ENCODE data around the gene C11orf24.
"Not testable (repeated sequence)": the region's sequence is repeated elsewhere in the genome, so short reads cannot be mapped to it uniquely, and the experiment has no call there.

C11orf24 gene

DNA sequence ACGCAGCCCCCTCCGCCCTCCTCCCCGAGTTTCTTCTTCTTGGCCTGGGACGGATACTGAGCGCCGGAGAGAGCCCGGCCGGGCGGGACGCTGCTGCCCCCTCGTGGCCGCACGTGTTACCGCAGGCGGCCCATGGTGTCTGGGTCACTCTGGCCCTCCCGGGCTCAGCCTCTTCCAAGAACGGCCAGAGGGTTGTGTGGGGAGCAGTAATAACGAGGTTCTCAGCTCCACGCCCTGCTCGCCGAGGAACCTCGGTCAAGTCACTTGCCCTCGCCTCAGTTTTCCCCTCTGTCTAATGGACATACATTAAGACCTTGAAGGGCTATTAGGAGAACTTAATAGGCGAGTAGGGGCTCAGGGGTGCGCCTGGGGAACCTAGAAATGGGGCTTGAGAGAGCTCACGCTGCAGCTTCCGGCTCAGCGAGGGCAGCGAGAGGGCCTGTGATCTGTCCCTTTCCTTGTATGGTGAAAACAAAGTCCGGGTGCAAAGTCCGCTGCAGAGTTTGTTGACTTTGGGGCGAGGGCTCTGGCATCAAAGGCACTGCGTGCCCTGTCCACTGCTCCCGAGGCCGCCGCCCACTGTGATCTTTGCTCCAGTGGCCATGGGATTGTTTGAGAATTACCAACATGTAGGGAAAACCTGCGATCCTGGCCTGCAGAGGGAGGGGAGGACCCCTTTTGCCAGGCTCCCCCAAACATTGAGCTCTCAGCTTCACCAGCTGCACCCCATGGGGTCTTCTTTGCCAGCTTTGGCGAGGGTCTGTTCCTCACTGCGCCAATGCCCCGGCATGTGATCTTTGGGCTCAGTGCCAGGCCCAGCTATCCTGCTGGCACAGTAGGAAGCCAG is 26.3 kb upstream of the C11orf24 start:
- Histone ChIP-seq H3K79me2 (ENCODE audit: control insufficient read depth, insufficient read depth, low read length, unreplicated experiment) (no peaks in the 10 kb centered on the region), H3K4me1 (ENCODE audit: control insufficient read depth, insufficient read depth, low read length, unreplicated experiment) (no peaks in the 10 kb centered on the region), H2AFZ (ENCODE audit: low read length, unreplicated experiment) (peak overlapping the region; percentile 22), H3K27ac (ENCODE audit: low read depth, low read length) (no peak overlapping the region), H3K27me3 (ENCODE audit: insufficient read depth, low read length) (no peaks in the 10 kb centered on the region), H3K36me3 (ENCODE audit: insufficient read depth, low read length) (no peaks in the 10 kb centered on the region), H3K4me3 (ENCODE audit: low read depth, low read length) (no peak overlapping the region)

- Histone ChIP-seq H3K27me3 (ENCODE audit: insufficient read depth, low read length) (no peaks in the 10 kb centered on the region), H3K27ac (ENCODE audit: low read depth, low read length) (no peak overlapping the region), H3K79me2 (ENCODE audit: control insufficient read depth, insufficient read depth, low read length, unreplicated experiment) (no peaks in the 10 kb centered on the region), H3K36me3 (ENCODE audit: insufficient read depth, low read length) (no peaks in the 10 kb centered on the region), H3K4me1 (ENCODE audit: control insufficient read depth, insufficient read depth, low read length, unreplicated experiment) (no peaks in the 10 kb centered on the region), H3K4me3 (ENCODE audit: low read depth, low read length) (no peak overlapping the region), H2AFZ (ENCODE audit: low read length, unreplicated experiment) (peak overlapping the region; percentile 22)
These were observed 25.7 kb upstream of the C11orf24 start for GRCh38 chr11:68297494-68297811.

GRCh38 chr11:68297052-68297378 is 25.2 kb upstream of the C11orf24 start:
- no peaks in the 10 kb centered on the region for H3K4me1 ChIP-seq (ENCODE audit: control insufficient read depth, insufficient read depth, low read length, unreplicated experiment)
- H3K27me3 ChIP-seq (ENCODE audit: insufficient read depth, low read length), result no peaks in the 10 kb centered on the region
- H3K79me2 ChIP-seq (ENCODE audit: control insufficient read depth, insufficient read depth, low read length, unreplicated experiment), result no peaks in the 10 kb centered on the region
- H3K27ac ChIP-seq (ENCODE audit: low read depth, low read length), result no peak overlapping the region
- H3K36me3 ChIP-seq (ENCODE audit: insufficient read depth, low read length), result no peaks in the 10 kb centered on the region
- H2AFZ ChIP-seq (ENCODE audit: low read length, unreplicated experiment), result no peak overlapping the region
- no peak overlapping the region for H3K4me3 ChIP-seq (ENCODE audit: low read depth, low read length)

DNA sequence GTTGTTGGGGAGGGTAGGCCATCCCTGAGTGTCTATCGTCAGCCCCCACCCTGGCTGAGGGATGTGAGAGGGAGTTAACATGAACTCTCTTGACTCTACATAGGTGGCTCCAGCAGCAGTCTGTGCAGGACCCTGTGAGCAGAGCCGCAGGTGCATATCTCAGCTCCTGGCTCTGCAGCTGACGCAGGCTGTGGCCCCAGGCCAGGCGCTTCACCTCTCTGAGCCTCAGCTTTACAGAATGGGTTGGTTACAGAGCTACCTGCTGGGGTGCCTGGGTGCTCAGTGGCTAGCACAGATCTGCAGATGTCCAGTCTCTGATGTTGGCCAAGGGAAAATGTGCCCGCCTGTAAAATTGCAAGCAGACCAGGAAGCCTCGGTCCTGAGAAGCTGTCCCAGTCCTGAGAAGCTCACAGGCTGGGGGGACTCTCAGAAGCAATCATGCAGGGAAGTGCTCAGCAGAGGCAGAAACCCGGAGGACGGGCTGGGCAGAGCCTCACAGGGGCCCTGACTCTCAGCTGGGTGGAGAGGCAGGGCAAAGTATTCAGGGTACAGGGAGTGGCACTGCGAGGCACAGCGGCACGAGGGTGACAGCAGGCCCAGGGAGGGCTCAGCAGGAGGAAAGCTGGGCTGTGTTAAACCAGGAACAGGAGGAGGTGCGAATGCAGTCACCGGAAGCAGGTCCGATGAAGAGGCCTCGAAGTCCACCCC is 24.7 kb upstream of the C11orf24 start:
- Histone ChIP-seq H2AFZ (ENCODE audit: low read length, unreplicated experiment) (no peak overlapping the region), H3K79me2 (ENCODE audit: control insufficient read depth, insufficient read depth, low read length, unreplicated experiment) (no peaks in the 10 kb centered on the region), H3K27ac (ENCODE audit: low read depth, low read length) (no peak overlapping the region), H3K4me1 (ENCODE audit: control insufficient read depth, insufficient read depth, low read length, unreplicated experiment) (no peaks in the 10 kb centered on the region), H3K4me3 (ENCODE audit: low read depth, low read length) (no peak overlapping the region), H3K36me3 (ENCODE audit: insufficient read depth, low read length) (no peaks in the 10 kb centered on the region), H3K27me3 (ENCODE audit: insufficient read depth, low read length) (no peaks in the 10 kb centered on the region)

DNA sequence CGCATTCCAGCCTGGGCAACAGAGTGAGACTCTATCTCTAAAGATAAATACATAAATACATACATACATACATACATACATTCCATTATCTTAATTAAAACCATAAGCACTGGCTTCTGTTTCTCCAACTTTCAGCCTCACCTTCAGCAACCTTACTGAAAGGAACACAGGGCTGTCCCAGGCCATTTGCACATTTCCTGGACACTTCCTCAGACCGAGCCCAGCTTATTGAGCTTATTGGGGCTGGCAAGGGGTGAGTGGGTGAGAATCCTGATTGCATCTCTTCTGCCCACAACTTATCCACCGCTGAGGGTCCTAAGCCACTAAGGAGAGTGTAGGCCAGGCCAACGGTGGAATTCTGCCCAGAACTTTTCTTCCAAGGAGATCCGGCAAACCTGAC is 24.2 kb upstream of the C11orf24 start:
- H3K27me3 ChIP-seq (ENCODE audit: insufficient read depth, low read length), result no peaks in the 10 kb centered on the region
- H3K36me3 ChIP-seq (ENCODE audit: insufficient read depth, low read length), result no peaks in the 10 kb centered on the region
- no peak overlapping the region for H3K27ac ChIP-seq (ENCODE audit: low read depth, low read length)
- H2AFZ ChIP-seq (ENCODE audit: low read length, unreplicated experiment), result no peak overlapping the region
- no peaks in the 10 kb centered on the region for H3K4me1 ChIP-seq (ENCODE audit: control insufficient read depth, insufficient read depth, low read length, unreplicated experiment)
- H3K4me3 ChIP-seq (ENCODE audit: low read depth, low read length), result no peak overlapping the region
- H3K79me2 ChIP-seq (ENCODE audit: control insufficient read depth, insufficient read depth, low read length, unreplicated experiment), result no peaks in the 10 kb centered on the region

GRCh38 chr11:68295271-68295670 is 23.5 kb upstream of the C11orf24 start:
- no peaks in the 10 kb centered on the region for H3K36me3 ChIP-seq (ENCODE audit: insufficient read depth, low read length)
- H3K79me2 ChIP-seq (ENCODE audit: control insufficient read depth, insufficient read depth, low read length, unreplicated experiment), result no peaks in the 10 kb centered on the region
- H3K4me3 ChIP-seq (ENCODE audit: low read depth, low read length), result no peak overlapping the region
- no peaks in the 10 kb centered on the region for H3K27me3 ChIP-seq (ENCODE audit: insufficient read depth, low read length)
- H3K4me1 ChIP-seq (ENCODE audit: control insufficient read depth, insufficient read depth, low read length, unreplicated experiment), result no peaks in the 10 kb centered on the region
- H3K27ac ChIP-seq (ENCODE audit: low read depth, low read length), result no peak overlapping the region
- no peak overlapping the region for H2AFZ ChIP-seq (ENCODE audit: low read length, unreplicated experiment)

DNA sequence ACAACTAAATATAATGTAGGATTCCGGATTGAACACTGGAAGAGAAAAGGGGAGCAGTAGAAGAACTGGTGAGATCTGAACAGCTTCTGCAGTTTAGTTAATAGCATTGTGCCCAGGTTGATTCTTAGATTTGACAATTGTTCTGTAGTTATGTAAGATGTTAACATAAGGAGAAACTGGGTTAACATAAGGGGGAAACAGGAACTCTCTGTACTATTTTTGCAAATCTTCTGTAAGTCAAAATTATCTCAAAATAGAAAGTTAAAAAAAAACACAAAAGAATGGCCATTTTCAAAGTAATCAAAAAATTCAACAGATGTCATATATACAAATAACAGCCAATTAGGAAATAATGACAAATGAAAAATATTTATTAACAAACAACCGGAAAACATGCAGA is 21.9 kb upstream of the C11orf24 start:
- no peaks in the 10 kb centered on the region for H3K36me3 ChIP-seq (ENCODE audit: insufficient read depth, low read length)
- no peak overlapping the region for H3K4me3 ChIP-seq (ENCODE audit: low read depth, low read length)
- H2AFZ ChIP-seq (ENCODE audit: low read length, unreplicated experiment), result no peak overlapping the region
- no peaks in the 10 kb centered on the region for H3K27me3 ChIP-seq (ENCODE audit: insufficient read depth, low read length)
- no peak overlapping the region for H3K27ac ChIP-seq (ENCODE audit: low read depth, low read length)
- H3K4me1 ChIP-seq (ENCODE audit: control insufficient read depth, insufficient read depth, low read length, unreplicated experiment), result no peaks in the 10 kb centered on the region
- H3K79me2 ChIP-seq (ENCODE audit: control insufficient read depth, insufficient read depth, low read length, unreplicated experiment), result no peaks in the 10 kb centered on the region

GRCh38 chr11:68289456-68289855 is 17.7 kb upstream of the C11orf24 start:
- no peaks in the 10 kb centered on the region for H3K4me1 ChIP-seq (ENCODE audit: control insufficient read depth, insufficient read depth, low read length, unreplicated experiment)
- no peak overlapping the region for H3K4me3 ChIP-seq (ENCODE audit: low read depth, low read length)
- no peaks in the 10 kb centered on the region for H3K79me2 ChIP-seq (ENCODE audit: control insufficient read depth, insufficient read depth, low read length, unreplicated experiment)
- no peak overlapping the region for H2AFZ ChIP-seq (ENCODE audit: low read length, unreplicated experiment)
- H3K27me3 ChIP-seq (ENCODE audit: insufficient read depth, low read length), result no peaks in the 10 kb centered on the region
- no peak overlapping the region for H3K27ac ChIP-seq (ENCODE audit: low read depth, low read length)
- no peaks in the 10 kb centered on the region for H3K36me3 ChIP-seq (ENCODE audit: insufficient read depth, low read length)

DNA sequence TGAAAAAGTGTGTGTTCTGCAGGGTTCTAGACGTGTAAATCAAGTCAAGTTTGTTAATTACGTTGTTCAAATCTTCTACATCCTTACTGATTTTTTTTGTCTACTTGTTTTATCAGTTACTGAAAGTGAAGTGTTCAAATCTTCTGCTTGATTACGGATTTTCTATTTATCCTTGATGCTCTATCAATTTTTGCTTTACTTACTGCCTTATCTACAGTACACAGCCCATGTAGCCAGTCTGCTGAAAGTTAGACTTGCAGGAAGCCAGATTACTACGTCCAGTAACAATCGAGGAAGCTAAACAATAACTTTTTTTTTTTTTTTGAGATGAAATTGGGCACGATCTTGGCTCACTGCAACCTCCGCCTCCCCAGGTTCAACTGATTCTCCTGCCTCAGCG is 15.6 kb upstream of the C11orf24 start:
- Histone ChIP-seq H3K27me3 (ENCODE audit: insufficient read depth, low read length) (no peaks in the 10 kb centered on the region), H3K27ac (ENCODE audit: low read depth, low read length) (no peak overlapping the region), H3K36me3 (ENCODE audit: insufficient read depth, low read length) (no peaks in the 10 kb centered on the region), H3K79me2 (ENCODE audit: control insufficient read depth, insufficient read depth, low read length, unreplicated experiment) (no peaks in the 10 kb centered on the region), H3K4me3 (ENCODE audit: low read depth, low read length) (no peak overlapping the region), H3K4me1 (ENCODE audit: control insufficient read depth, insufficient read depth, low read length, unreplicated experiment) (no peaks in the 10 kb centered on the region), H2AFZ (ENCODE audit: low read length, unreplicated experiment) (no peak overlapping the region)

DNA sequence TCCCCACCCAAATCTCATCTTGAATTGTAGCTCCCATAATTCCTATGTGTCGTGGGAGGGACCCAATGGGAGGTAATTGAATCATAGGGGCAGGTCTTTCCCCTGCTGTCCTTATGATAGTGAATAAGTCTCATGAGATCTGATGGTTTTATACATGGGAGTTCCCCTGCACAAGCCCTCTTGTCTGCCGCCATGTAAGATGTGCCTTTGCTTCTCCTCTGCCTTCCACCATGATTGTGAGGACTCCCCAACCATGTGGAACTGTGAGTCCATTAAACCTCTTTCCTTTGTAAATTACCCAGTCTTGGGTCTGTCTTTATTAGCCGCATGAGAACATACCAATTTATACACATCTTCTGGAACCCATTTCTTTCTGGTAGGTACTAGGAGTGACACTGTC is 12.8 kb upstream of the C11orf24 start:
- not testable (repeated sequence) for H3K79me2 ChIP-seq (ENCODE audit: control insufficient read depth, insufficient read depth, low read length, unreplicated experiment); H3K27ac ChIP-seq (ENCODE audit: low read depth, low read length); H3K4me3 ChIP-seq (ENCODE audit: low read depth, low read length); H3K27me3 ChIP-seq (ENCODE audit: insufficient read depth, low read length); H3K4me1 ChIP-seq (ENCODE audit: control insufficient read depth, insufficient read depth, low read length, unreplicated experiment); H3K36me3 ChIP-seq (ENCODE audit: insufficient read depth, low read length); H2AFZ ChIP-seq (ENCODE audit: low read length, unreplicated experiment)

GRCh38 chr11:68282861-68283230 is 11.1 kb upstream of the C11orf24 start:
- no peaks in the 10 kb centered on the region for H3K79me2 ChIP-seq (ENCODE audit: control insufficient read depth, insufficient read depth, low read length, unreplicated experiment)
- H3K4me3 ChIP-seq (ENCODE audit: low read depth, low read length), result no peak overlapping the region
- H3K4me1 ChIP-seq (ENCODE audit: control insufficient read depth, insufficient read depth, low read length, unreplicated experiment), result no peaks in the 10 kb centered on the region
- H3K36me3 ChIP-seq (ENCODE audit: insufficient read depth, low read length), result no peaks in the 10 kb centered on the region
- no peak overlapping the region for H3K27ac ChIP-seq (ENCODE audit: low read depth, low read length)
- H2AFZ ChIP-seq (ENCODE audit: low read length, unreplicated experiment), result no peak overlapping the region
- H3K27me3 ChIP-seq (ENCODE audit: insufficient read depth, low read length), result no peaks in the 10 kb centered on the region

Data from ACC112 (cell line).